HG03520 (cell line): ENCODE data around the gene C1orf174.

Source experiments
- ATAC-seq: cut with Tn5 transposase; IDR thresholded peaks from one replicate; pipeline ENCODE4 v1.9.1; 2021; ENCODE audit warnings: mild to moderate bottlenecking, moderate library complexity; ENCODE audit not compliant: unreplicated experiment

The C1orf174 gene

DNA sequence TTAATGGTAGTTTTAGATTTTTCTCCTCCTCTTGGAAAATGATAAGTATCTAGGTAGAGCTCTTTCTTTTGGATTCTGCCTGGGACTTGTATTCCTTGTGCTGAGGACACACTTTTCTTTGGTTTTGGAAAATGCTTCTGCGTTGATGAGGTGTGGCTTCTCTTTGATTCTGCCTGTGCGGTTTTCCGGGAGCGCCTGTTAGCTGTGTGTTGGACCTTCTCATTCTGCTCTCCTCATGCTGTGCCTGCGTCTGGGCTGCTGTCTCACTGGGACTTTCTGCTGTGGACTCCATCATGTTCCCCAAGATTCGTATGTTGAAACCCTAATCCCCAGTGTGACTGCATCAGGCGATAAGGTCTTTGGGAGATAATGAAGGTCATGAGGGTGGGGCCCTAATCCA, 21.0 kb downstream of the C1orf174 start:
- ATAC-seq: no peak

DNA sequence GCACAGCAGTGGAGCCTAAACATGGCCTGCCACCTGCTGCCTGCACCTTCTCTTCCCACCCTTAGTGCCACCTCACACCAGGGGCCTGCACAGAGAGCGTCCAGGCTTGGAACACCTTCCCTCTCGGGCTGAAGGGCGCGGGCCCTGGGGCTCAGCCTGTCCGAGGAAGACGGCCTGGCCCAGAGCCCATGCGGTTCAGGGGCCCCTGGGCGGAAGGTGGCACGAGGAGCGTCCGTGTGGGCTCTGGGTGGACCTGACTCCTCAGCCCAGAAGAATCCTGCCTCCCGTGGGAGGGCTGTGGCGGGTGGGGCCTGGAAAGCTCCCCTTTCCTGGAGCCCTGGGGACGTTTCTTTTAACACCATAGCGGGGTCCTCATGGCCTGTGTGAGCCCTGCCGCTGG, 23.4 kb downstream of the C1orf174 start:
- no peak for ATAC-seq

DNA sequence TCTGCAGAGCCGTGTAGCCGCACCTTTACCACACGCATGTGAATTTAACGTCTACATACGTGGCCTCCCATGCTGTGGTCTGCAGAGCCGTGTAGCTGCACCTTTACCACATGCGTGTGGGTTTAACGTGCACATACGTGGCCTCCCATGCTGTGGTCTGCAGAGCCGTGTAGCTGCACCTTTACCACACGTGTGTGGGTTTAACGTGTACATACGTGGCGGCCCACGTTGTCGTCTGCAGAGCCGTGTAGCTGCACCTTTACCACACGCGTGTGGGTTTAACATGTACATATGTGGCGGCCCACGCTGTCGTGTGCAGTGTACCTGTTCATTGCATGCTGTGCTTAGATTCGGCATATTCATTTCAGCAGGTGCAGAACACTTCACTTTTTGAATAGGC, 25.3 kb downstream of the C1orf174 start:
- no peak for ATAC-seq

DNA sequence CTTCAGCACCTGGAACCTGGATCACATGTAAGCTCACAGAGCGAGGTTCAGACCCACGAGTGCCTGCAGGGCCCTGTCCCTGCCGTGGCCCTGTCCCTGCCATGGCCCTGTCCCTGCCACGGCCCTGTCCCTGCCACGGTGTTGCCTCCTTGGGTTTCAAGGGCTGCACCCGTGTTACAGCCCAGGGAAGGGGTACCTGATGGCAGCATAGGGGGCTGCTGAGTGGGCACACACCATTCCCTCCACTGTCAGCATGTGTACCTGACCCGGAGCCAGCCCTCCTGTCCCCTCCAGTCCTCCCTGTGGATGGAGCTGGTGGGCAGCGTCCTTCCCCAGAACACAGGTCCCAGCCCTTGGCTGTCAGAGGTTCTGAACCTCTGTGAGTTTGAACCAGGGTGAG, 27.5 kb downstream of the C1orf174 start:
- no peak for ATAC-seq

DNA sequence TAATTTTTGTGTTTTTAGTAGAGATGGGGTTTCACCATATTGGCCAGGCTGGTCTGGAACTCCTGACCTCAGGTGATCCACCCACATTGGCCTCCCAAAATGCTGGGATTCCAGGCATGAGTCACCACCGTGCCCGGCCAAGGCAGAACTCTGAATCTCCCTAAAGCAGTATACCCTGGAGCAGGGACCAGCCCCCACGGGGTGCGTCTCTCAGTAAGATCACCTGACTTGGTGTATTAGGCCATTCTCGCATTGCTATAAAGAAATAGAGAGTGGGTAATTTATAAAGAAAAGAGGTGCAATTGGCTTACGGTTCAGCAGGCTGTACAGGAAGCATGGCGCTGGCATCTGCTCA, 28.6 kb downstream of the C1orf174 start:
- ATAC-seq: no peak

DNA sequence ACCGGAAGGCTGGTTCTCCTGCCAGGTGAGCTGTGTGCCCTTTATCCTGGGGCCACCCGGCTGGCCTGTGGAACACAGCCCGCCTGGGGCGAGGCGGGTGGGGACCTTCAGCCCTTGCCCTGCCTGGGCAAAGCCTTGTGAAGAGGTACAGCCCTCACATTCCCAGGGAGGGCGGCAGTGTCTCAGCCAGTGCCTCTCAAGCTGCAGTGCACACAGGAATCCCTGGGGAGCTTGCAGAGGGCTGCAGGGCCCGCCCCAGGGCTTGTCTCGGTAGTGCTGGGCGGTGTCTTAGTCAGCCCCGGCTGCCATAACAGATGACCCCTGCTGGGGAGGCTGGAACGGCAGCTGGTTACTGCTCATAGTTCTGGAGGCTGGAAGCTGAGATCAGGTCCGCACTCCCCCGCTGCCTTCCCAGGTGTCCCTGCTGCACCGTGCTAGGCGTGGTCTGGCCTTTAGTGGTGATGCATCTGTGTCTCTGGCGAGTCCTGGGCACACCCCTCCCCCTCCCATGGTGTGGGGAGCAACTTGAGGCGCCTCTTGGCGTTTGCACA, 30.2 kb downstream of the C1orf174 start:
- ATAC-seq: no peak

DNA sequence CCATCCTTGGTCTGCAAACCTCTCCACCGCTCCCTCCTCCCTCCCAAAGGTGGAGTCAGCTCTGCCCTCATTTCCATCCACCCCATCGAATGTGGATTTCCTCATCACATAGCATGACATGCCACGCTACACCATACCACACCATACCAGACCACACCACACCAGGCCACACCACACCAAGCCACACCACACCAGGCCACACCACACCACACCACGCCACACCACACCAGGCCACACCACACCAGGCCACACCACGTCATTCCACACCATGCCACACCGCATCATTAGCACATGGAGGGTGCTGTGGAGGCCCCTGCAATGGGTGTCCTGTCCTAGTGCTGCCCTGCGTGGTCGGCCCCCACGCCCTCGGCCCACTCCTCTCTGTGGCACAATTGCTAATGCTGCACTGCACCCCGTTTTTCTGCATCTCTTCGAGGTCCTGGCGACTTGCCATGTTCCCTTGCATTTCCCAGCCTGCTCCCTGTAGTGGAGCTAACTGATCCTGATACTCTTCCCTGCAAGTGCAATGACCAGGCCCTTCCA, 31.5 kb downstream of the C1orf174 start:
- no peak for ATAC-seq

DNA sequence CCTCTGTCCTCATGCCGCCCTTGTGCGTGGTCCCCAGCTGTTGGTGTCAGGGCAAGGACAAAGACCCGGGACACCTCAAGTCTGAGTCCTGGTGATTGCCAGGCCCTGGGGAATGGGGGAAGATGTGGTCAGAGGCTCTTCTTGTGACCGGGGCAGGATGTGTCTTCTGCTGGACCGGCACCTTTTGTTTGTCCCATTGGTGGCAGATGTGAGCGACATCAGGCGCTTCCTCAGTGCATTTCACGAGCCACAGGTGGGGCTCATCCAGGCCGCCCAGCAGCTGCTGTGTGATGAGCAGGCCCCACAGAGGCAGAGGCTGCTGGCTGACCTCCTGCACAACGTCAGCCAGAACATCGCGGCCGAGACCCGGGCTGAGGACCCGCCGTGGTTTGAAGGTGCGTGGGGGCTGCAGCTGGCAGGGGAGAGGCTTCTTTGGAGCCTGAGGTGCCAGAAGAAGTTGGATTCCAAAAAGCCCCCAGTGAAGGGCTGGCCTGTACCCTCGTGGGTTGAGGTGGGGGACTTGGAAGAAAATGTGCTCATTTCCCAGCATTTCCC, 34.4 kb downstream of the C1orf174 start:
- no peak for ATAC-seq

DNA sequence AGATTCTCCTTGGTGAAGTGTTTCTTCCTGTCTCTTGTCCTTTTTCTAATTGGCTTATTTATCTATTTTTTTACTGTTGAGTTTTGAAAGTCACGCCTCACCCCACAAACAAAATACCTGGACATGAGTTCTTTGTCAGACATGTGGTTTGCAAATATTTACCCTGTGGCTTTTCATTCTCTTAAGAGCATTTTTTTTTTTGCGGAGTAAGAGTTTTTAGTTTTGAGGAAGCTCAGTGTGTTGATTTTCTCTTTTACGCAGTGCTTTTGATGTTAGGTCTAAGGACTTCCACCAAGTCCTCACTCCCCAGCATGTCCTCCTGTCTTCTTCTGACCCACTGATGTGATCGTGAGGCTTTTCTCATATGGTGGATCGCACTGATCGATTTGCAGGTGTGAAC, 35.2 kb downstream of the C1orf174 start:
- ATAC-seq: no peak

DNA sequence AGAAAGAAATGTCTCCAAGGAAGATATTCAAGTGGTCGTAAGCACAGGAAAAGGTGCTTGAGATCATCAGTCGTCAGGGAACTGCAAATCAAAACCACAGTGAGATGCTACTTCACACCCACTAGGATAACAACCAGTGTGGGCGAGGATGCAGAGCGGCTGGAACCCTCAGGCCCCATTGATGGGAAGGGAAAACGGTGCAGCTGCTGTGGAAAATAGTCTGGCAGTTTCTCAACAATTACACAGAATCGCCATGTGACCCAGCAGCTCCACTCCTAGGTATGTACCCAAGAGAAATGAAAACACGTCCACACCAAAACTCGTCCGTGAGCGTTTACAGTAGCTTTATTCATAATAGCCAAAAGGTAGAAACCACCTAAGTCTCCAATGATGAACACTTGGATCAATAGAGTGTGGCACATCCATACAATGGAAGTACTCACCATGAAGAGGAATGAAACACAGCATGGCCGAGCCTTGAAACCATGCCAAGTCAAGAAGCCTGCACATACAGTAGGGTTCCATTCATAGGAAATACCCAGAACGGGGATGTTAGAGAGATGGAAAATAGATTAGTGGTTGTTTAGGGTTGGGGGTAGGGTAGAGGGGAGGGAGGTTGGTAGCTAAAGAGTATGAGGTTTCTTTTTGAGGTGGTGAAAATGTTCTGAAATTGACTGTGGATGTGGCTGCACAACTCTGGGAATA, 36.7 kb downstream of the C1orf174 start:
- no peak for ATAC-seq

DNA sequence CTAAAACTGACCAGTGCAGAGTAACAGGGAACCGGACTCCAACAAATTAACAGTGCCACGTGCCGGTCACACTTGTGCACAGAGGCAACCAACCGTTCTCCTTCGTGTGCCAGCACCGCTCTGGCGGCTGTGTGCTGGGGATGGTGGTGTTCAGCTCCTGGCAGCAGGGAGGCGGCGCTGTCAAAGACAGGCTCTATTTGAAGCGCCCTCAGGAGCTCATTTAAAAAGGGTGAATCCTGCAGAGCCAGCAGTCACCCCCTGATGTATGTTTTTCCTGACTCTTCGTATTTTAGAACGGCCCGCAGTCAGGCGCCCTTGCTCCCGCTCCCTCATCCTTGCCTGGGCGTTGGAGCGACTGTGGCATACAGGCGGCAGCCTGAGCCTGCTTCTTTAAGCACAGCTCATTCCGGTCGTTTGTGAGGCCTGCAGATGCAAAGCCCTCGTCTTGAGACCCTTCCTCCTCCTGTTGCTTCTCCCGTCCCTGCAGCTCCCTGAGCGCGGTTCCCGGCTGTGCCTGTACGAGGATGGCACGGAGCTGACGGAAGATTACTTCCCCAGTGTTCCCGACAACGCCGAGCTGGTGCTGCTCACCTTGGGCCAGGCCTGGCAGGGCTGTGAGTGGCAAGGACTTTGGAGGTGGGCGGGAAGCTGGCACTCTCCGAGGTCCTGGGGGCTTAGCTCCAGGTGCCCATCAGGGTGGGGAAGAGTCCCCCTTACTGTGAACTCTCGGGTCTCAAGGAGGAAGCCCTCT, 41.7 kb downstream of the C1orf174 start:
- ATAC-seq: no peak

DNA sequence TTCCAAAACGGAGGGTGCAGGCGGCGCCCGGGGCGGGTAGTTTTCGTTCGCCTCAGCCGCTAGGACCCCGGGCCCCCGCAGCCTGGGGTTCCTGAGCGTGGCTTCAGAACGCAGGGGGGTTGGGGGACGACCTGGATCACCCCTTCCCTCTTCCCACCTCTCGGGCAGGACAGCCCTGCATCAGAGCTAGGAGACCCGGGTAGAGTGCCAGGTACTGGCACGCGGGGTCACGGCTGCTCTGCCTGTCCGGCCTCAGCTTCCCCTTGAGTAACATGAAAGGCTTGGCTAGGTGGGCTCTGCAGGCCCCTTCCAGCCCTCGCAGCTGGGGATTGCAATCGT, 42.3 kb downstream of the C1orf174 start:
- no peak for ATAC-seq

DNA sequence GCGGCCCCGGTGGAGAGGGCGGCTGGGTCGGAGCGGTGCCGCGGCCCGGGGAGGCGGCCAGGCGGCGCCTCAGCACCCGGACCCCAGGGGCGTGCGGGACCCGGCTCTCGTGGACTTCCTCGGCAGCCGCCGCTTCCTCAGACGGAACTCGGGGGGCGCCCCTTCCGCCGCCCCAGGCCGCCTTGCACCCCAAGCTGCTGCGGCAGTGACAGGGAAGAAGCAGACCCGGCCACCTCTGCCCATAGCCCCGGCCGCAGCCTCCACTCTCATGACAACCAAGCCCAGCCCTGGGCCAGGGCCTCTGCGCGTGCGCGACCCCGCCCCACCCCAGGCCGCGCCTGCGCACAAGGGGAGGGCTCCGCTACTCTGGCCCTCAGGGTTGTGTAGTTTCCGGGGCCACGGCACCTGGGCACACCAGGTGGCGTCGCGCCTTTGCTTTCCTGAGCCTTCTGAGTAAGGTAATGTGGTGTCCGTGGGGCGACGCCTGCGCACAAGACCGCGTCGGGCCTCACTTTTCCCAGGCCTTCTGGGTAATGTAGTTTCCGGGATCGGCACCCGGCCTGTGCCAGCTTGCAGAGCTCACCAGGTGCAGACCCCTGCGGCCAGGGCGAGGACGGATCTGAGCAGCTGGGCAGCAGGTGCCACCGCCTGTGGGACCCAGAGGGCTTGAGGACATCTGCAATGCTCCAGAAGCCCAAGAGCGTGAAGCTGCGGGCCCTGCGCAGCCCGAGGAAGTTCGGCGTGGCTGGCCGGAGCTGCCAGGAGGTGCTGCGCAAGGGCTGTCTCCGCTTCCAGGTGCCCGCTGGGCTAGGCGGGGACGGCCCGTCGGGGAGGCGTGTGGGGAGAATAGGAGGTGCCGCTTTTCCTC, 42.9 kb downstream of the C1orf174 start, which contains the start of the genes CEP104 and DFFB:
CEP104 (minus strand) TSS at position 289 of the 868 bp plus-strand sequence. CDS start 4,804 bp downstream, outside the sequence.
DFFB (plus strand) TSS at position 554 of the 868 bp plus-strand sequence; CDS start at position 682, 128 bp downstream.
- peak; percentile 96 for ATAC-seq

DNA sequence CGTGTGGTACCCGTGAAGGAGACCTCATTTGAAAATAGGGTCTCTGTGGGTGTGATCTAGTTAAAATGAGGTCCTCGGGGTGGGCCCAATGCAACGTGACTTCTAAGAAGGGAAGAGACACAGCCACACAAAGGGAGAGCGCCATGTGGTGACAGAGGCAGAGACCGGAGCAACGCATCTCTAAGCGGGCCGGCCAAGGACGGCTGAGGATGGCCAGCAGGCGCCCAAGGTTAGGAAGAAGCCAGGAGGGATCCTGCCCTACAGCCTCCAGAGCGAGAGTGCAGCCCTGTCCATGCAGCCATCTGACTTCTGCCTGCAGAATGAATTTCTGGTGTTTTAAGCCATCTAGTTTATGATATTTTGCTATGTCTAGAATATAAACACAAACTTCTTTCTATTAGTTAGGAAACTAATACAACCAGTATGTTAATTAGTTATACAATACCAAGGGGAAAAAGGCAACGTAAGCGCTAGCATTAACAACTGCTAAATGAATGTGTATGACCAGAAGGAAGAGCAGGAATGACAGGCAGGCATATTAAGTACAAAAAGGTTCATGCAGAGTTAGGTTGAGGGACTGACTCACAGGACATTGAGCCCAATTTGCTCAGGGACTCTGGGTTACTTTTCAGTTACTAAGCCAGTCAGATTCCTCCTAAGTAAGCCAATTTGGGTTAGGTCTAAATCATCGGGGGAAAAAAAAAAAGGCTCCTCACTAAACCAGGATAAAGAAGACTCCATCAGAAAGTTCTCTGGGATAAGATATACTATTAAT, 47.2 kb downstream of the C1orf174 start:
- no peak for ATAC-seq

DNA sequence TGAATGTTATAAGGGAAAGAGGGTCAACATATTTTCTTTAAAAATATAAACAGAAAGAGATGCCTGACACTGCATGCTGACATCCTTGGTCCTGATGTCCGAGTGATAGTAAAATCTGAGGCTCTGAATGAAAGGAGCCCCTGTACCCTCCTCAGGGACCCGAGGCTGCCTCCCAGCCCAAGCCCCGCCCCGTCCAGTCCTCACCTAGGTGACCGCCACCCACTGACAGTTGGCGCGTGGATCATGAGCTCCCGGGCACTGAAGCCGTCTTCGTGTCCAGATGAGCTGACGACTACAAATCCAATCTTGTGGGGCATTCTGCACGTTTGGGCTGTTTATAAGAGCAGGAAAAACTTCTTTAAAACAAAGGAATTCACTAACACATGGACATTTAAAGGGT, 48.0 kb downstream of the C1orf174 start:
- no peak for ATAC-seq

DNA sequence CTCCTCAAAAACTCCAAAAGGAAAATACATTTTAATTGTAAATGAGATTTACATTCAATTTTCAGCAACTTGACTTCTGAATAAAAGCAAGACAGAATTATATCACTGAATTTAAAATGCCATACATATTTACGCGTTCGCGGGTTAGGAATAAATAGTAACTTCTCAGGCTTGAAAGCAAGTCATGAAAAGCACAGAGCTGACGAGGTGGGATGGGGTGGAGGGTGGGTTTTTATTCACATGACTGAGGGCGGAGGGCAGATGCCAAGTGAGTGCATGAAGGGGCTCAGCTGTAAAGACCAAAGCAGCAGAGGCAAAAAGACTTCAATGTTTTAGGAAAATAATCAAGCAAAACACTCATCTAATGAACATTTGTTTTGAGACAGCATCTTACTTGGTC, 48.8 kb downstream of the C1orf174 start:
- ATAC-seq: no peak

DNA sequence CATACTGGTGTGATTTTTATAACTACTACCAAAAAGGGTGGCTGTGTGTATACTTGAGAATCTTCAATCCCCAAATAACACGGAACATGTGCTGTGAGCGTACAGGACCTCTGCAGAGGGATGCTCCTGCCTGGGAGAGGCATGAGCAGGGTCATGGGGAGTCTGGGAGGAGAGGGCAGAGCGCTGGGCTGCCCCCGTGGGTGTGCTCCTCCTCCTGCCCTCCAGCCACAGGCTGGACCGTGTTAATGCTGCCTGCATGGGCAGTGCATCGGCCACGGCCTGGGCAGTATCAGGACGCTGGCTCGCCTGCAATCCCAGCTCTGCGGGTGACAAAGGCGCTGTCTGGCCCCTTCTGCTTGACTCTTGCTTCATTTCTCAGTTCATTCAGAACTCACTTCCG, 49.2 kb downstream of the C1orf174 start:
- ATAC-seq: no peak

DNA sequence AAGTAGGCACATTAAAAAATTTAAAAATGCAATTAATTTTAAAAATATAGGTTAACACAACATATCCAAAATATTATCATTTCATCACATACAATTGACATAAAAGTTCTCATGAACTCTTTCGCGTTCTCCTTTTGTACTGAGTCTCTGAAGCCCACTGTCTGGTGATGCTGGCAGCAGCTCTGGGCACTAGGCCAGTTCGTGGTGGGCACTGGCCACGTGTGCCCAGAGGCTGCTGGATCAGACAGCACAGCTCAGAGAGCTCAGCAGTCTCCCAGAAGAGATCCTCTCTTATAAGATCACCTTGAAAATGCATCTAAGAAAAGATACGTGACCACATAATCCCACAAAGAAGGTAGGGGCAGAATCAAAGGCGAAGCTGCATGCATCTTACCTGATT, 53.0 kb downstream of the C1orf174 start:
- no peak for ATAC-seq

DNA sequence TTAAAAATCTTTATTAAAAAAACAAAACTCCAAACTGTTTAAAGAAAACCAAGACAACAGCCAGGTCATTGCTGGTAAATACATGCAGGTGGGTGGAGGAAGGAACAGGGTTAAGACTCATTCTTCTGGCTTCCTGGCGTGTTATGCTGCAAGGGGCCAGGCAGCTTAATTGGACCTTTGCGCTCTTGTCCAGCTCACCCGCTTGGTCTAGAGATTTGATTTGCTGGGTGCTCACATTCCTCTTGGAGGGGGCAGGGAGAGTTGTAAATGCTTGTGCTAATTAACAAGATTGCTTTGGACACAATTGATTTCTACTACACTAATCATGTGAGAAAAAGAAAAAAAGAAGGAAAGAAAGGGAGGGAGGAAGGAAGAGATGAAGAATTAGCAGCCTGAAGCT, 53.5 kb downstream of the C1orf174 start:
- ATAC-seq: no peak

DNA sequence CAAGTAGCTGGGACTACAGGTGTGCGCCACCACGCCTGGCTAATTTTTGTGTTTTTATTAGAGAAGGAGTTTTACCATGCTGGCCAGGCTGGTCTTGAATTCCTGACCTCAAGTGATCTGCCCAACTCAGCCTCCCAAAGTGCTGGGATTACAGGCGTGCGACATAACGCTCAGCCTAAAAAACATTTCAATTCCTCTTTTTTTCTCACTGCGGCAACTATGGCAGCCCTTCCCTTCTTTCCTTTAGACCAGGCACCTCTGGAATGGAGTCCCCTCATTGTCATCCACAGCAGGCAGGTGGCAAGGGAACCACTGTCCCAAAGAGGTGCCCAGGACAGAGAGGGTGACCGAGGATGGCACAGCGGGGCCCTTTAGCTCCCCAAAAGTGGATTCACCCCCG, 57.2 kb downstream of the C1orf174 start:
- ATAC-seq: no peak
